Measurements from ENCODE around the gene TMEM30B. TPM values are rescaled to one million over a fixed set of nuclear protein-coding genes. Genes with fewer than 3 reads are reported as not detected.

Gene TMEM30B
- total and polyA plus RNA-seq, 2 of the 8 experiments (the other 6 are each of a cell fraction or from before 2014, with no cell fraction given): 11.2 to 18.7 TPM

DNA sequence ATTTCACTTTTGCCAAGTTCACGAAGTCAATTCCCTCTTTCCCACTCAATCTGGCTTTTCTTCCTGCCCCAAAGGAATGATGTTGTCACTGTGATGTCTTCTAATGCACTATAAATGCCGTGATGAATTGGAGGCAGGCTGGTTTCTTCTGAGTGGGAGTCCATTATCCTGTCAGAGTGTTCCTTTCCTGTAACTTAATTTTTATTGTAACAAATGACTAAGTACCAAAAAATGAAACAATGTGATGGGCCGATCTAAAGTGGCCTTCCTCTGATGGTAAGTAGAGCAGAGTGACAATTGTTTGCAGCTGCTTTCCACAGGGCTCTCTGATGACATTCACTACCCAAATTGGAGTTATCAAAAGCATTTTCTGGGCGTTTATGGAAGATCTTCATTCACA, 22.2 kb downstream of the TMEM30B start:
- Histone ChIP-seq H3K36me3 (ENCODE audit: control insufficient read depth in 2 of 4, insufficient read depth in 4 of 4, low read length in 3 of 4) (no peaks in the 10 kb centered on the region), H2BK5ac (ENCODE audit: low read depth, low read length) (no peak overlapping the region), H2AFZ (ENCODE audit: low read length) (no peak overlapping the region), H4K8ac (ENCODE audit: extremely low read depth, insufficient read depth, low read length) (no peak overlapping the region), H3K27ac (ENCODE audit: low read depth, low read length) (no peak overlapping the region), H3K27me3 (replicated peaks in 1 of 4; ENCODE audit: control insufficient read depth in 3 of 4, extremely low read depth in 1 of 4, insufficient read depth in 3 of 4, low read length in 3 of 4) (peaks cover 1 to 6% (median 4%) of the 10 kb centered on the region in 4 experiments; a peak in 4 of 7 replicates), H3K4me2 (ENCODE audit: insufficient read depth in 1 of 2, low read depth in 2 of 2, low read length in 2 of 2) (no peak overlapping the region), H3K79me2 (ENCODE audit: control insufficient read depth in 1 of 2, insufficient read depth in 2 of 2, low read length in 2 of 2) (no peaks in the 10 kb centered on the region), H3K4me1 (replicated peaks in 1 of 4; ENCODE audit: control insufficient read depth in 3 of 4, insufficient read depth in 4 of 4, low read length in 3 of 4) (peaks cover 0 to 3% (median 1%) of the 10 kb centered on the region in 4 experiments; a peak in 4 of 7 replicates), H2AK5ac (ENCODE audit: low read depth, low read length) (no peak overlapping the region), H3K4me3 (ENCODE audit: extremely low read depth in 1 of 4, insufficient read depth in 2 of 4, low read depth in 3 of 4, low read length in 4 of 4) (no peak overlapping the region), H2BK120ac (replicated peaks; ENCODE audit: low read depth, low read length) (no peak overlapping the region), H3K4ac (replicated peaks; ENCODE audit: insufficient read length, low read depth, low read length) (no peak overlapping the region), H2BK12ac (ENCODE audit: low read depth, low read length) (no peak overlapping the region), H3K9ac (replicated peaks in 1 of 4; ENCODE audit: extremely low read depth in 1 of 4, low read depth in 3 of 4, low read length in 3 of 4) (peak overlapping the region in 1 of 4 experiments; percentile 34; a peak in 1 of 7 replicates), H3K23ac (ENCODE audit: insufficient read length) (no peak overlapping the region), H4K91ac (replicated peaks; ENCODE audit: insufficient read length, low read length) (no peak overlapping the region), H3K23me2 (ENCODE audit: low read depth, low read length) (peaks cover 2% of the 10 kb centered on the region; the same call in 1 of the 2 replicates), H3K56ac (replicated peaks; ENCODE audit: insufficient read length, low read depth, low read length) (no peak overlapping the region), H2BK20ac (ENCODE audit: low read length) (no peak overlapping the region), H3K9me3 (ENCODE audit: insufficient read depth in 2 of 2, low read depth in 1 of 2, low read length in 1 of 2) (no peaks in the 10 kb centered on the region), H2BK15ac (ENCODE audit: low read length) (no peak overlapping the region), H3K18ac (ENCODE audit: extremely low read depth, low read length) (no peak overlapping the region), H3K79me1 (ENCODE audit: low read depth, low read length) (no peaks in the 10 kb centered on the region), H4K20me1 (replicated peaks in 1 of 2; ENCODE audit: control insufficient read depth in 1 of 2, insufficient read depth in 2 of 2, low read length in 2 of 2) (no peaks in the 10 kb centered on the region), H3K14ac (ENCODE audit: insufficient read length) (no peak overlapping the region), H4K5ac (ENCODE audit: insufficient read length, low read depth, low read length) (no peak overlapping the region)
- CTCF ChIA-PET (ENCODE audit: partially characterized antibody): interaction anchor here (0.6 to 1.8 kb wide), 2 partner anchors 12 to 27 kb away, joined by 3 to 5 read pairs; no protein-coding TSS in a partner anchor
- FAIRE-seq (no peak), DNase-seq (ENCODE audit: low read depth in 1 of 2, low spot score in 2 of 2) (no peak)
- POLR2A ChIA-PET (ENCODE audit: partially characterized antibody): no interaction called here
- TF ChIP-seq TCF12 (IDR thresholded peaks at IDR 0.05; ENCODE audit: low read depth, low read length): no peak
- no peak for TF ChIP-seq ZNF274 (IDR thresholded peaks at IDR 0.05; ENCODE audit: borderline replicate concordance, extremely low read depth, low read length)
- TF ChIP-seq JUND (IDR thresholded peaks at IDR 0.05; ENCODE audit: low read length): no peak
- no peak for TF ChIP-seq RXRA (IDR thresholded peaks at IDR 0.05; ENCODE audit: insufficient read depth, low read depth, low read length)
- 76% methylated on average over 4 of the region's 4 CpGs; no CpG with 5 or more reads in 1 of the 2 experiments for WGBS, 2 experiments (ENCODE audit: extremely low coverage in 1 of 2, insufficient coverage in 1 of 2, insufficient read length in 1 of 2, insufficient replicate concordance in 2 of 2, low coverage in 1 of 2, low lambda C conversion rate in 2 of 2, missing lambda C conversion rate in 1 of 2)

Data from H1 (cell line).